ENCODE measurements around the gene TNFRSF18.
A peak's percentile ranks its signal among the peaks of the same experiment; 100 is the strongest.

TNFRSF18 gene

DNA sequence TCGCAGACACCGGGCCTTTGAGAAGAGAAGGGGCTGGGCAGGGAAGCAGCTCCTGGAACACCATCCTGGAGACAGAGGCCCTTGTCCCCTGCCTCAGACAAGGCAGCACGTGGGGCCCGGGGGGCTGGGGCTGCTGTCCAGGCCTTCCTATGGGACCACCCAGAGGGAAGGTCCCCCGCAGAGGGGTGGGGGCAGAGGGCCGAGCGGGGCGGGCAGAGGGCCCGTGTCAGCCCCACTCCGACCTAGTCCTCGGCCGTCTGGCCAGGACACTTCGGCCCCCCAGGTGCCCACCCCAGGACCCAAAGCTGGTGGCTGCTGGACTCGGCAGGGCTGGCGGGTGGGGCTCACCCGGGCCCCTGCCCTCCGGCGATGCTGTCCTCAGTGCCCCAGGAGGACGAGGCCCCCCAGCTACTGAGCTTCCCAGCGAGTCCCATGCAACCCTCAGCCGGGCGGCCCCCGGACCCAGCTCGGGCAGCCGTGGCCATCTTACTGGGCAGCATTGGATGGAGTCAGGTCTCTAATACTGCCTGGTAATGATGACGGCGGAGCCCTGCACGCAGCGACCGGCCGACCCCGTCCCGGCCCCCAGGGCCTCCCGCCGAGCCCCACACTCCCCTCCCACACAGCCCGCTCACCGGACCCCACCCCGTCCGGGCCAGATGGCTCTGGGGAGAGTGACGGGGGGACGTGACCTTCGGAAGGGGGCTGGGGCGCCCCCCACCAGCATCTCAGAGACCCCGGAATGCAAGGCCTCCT lies 39.6 kb downstream of the TNFRSF18 start:
- DNase-seq (ENCODE audit: low read depth) = no peak

DNA sequence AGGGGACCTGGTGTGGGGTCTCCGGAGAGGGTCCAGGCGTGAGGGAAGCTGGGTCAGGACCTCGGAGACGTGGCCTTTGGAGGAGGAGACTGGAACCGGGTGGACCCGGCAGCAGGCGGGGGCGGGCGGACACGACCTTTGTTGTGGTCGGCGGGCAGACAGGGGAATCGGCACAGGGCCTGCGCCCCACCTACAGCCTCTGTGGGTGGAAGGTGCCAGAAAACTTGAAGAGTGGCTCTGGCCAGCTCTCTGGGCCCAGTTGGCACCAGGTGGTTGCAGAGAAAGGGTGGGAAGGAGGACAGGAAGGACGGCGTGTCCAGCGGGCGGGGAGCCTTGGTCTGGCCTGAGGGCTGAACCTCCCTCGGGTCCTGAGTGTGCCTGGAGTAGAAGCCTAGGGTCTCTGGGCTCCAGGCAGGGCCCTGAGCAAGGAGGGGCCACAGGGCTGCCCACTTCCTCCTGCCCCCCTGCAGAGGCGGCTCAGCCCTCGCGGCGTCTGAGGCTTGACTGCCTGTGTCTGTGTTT lies 40.4 kb downstream of the TNFRSF18 start:
- no peak for DNase-seq (ENCODE audit: low read depth)

DNA sequence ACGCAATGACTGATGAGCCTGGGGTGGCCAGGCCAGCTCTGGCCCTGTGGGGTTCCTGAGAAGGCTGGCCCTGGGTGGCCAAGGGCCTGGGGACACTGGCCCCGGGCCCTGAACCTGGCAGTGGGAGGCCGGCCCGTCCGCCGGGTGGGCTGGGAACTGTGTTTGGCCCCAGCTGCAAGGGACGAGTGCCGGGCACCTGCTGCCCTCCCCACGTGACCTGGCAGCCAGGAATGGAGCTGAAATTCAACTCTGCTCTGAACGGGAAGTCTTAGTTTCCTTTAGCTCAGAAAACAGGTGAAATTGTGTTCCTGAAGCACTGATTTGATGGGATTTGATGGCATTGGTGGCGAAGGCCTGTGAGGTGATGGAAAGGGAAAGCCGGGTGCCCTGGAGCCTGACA lies 40.9 kb downstream of the TNFRSF18 start:
- no peak for DNase-seq (ENCODE audit: low read depth)

DNA sequence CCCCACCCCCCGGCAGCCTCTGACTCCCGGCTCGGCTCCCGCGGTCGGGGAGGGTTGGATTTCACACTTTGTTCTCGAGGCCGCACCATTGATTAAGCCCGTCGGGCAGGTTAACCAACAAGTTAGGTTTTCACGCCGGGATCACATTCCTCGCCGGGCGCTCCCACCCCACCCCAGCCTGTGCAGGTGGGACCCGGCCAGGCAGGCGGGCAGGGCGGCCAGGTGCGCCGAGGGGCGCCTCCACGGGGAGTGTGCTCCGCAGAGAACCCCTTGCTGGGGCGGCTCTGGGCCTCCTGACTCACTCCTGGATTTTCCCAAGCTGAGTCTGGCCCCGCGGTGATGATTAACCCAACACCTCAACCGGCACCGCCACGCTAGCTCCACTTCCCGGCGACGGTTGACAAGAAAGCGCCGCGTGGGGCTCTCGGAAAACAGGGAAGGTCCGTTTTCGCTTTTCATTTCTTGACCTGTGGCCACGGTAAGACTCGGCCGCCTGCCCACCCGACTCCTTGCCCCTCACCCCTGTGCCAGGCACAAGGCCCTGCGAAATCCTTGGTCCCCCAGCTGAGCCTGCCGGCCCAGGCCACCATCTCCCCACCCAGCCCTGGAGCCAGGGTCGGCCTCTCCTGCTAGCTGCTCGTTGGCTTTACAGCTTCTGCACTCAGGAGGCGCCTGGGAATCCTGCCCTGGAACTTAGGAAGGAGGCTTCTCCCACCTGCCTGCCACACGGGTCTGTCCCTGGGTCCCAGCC lies 41.5 kb downstream of the TNFRSF18 start:
- DNase-seq (ENCODE audit: low read depth) = no peak

DNA sequence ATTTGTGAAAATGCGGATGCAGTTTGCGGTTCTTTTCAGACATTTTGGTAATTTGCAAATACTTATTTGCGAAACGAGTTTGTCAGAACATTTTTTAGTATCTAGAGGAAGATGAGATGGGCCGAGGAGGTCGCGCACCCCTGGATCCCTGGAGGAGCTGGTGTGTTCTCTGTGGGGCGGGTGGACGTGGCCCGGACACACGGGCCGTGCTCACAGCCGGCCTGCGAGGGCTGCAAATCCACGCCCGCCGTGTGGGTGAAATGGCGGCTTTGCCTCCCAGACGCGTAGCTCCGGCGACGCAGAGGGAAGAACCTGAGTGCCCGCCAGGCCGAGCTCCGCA lies 42.1 kb downstream of the TNFRSF18 start:
- DNase-seq (ENCODE audit: low read depth) = no peak

DNA sequence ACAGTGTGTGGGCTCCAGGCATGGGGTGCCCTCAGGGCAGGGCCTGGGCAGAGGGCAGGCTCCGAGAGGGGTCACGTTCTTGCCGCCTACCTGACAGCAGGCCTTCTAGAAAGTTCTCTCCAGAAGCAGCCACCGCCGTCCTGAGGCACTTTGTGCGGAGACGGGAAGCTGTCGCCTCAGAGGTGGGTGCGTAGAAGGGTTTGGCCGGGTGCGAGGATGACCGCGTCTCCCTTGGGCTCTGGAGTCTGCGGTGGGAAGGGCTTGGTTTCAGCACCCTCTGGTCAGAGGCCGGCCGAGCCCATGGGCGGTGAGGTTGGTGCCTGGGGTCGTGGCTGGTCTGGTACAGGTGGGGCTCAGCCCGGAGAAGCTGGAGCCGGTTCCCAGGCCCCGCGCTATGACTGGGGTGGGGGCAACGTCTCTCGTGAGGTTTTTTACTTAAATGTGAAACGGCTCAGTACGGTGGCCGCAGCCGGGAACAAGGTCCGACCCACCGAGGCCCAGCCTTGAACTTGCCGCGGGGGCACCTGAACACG lies 42.8 kb downstream of the TNFRSF18 start:
- DNase-seq (ENCODE audit: low read depth) = no peak

DNA sequence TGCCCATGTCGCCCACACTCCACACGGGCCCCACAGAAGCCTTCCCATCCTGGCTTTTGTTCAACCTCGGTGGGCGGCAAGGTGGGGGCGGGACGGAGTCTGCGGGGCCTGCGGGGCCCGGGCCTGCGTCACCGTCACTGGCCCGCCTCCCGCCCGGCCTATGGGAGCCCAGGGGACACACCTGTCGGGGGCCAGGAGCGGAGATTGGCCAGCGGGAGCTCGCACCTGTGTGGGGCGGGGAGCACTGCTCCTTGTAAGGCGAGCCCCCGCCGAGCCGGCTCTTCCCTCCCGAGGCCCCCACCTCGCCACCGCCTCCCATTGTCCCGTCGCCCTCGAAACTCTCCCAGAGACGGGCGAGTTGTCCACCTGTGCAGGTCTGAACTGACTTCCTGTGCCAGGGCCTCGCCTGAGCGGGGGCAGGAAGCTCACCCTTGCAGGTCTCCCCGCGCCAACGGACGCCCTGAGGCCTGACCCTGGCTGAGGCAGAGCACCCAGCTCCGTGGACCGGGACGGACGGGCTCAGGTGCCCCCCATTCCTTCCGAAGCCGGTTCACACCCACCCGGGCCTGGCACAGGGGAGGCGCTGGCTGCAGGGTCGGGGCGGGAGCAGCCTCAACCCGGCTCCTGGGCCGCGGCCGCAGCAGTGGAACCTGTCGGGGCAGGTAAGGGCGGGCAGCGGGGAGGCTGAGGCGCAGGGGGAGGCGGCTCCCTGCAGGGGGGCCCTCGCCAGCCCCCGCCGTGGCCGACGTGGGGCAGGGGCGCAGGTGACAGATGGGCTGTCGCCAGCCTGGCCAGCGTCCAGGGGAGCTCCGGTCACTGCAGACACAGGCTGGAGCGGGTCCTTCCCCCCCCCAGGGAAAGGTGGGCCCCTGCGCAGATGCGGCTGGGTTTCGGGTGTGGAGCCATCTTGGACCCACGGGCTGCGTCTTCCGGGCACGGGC lies 43.5 kb downstream of the TNFRSF18 start:
- DNase-seq (ENCODE audit: low read depth) = no peak

DNA sequence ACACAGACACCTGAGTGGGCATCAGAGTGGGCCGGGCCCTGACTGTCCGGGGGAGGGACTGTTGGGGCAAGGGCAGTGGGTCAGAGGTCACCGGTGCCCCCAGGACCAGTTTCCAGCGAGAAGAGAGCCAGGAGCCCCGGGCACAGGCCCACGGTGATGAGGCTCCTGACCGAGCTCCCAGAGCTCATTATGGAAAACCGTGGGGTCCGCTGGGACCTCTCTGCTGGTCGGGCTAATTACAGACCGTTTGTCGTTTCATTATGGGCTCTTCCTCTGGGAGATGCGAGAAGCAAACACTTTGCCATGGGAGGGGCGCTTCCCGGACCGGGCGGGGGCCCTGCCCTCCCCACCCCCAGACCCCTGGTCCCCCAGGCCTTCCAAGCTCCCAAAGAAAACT lies 44.7 kb downstream of the TNFRSF18 start:
- no peak for DNase-seq (ENCODE audit: low read depth)

DNA sequence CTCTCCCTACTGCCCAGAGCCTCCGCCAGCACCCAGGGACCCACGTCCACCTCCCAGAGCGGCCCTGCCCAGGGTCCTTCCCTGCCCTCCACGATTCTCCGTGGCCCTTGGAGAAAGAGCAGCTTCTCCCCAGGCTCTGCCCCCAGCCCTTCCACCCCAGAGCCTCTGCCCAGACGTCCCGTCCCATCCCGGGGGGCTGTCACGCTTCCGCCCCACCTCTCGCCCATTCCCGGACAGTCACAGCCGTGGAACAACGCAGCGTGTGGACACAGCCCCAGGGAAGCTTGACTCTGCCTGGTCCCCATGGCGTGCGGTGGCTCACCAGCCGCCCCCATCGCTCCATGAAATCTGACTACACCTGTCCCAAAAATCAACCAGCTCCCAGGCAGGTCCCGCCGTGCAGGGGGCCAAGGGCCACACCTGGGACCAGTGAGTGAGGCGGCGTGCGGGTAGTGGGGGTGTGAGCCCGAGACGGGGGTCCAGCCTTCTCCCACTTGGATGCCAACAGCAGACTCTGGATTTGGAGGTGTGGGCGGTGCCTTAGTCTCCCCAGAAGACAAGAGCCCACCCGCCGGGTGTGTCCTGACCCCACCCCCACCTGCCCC lies 45.2 kb downstream of the TNFRSF18 start:
- no peak for DNase-seq (ENCODE audit: low read depth)

DNA sequence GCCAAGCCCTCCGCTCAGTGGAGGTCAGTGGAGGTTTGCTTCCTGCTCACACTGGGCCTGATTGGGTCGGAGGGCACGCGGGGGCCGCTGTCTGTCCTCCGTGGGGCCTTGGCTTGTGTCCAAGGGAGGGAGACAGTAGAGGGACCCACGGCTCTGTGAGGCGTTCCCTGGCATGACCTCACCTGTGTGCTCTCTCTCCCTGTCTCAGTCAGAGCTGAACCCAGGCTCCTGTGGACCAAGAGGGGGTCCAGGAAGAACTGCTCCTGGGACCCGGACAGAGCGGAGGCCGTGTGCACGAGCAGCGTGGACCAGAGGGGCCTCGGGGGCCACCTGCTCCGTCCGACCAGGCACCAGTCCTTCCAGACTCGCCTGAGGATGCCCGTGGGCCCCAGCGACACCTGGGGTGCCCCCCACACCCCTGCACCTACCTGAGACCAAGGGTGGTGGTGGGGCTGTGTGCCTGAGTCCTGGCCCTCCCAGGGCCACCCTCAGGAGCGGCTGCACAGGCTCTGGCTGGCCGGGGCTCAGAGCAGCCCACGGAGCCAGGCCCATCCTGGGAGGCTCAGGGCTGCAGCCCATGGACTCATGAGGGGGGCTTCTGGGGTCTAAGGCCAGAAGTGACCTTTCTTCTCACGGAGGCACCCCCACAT lies 46.0 kb downstream of the TNFRSF18 start:
- DNase-seq (ENCODE audit: low read depth) = no peak

DNA sequence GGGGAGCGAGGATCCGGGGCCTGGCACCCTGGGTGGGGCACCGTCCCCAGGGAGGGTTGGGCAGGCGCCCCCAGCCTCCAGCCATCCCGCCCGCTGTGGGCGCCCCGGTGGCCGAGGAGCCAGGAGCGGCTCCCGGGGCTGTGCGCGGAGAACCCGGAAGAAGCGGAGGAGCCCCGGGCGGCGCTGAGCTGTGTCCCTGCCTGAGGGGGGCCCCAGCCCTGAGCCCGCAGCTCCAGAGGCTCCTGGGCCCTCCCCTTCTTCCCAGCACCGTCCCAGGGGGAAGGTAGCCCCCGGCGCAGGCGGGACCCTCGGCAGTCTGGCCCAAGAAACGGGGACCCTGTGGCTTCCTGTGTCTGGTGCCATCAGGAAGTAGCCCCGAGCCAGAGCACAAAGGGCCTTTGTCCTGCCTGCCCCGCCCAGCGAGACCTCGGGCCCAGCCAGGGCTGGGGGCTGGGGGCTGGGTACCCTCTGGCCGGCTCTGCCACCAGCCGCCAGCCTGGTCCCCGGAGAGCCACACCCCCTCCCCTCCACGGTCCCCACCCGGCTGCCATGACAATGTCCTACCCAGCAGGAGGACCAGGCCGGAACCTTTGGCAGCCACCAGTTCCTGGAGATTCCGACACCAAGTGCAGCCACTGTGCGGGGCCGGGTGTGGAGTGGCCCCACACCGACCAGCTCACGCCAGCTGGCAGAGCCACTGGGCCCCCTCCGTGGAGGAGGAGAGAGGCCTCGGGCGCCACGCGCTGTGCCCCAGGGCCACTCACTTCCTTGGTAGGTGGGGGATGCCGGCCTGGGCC lies 48.3 kb downstream of the TNFRSF18 start:
- no peak for DNase-seq (ENCODE audit: low read depth)

DNA sequence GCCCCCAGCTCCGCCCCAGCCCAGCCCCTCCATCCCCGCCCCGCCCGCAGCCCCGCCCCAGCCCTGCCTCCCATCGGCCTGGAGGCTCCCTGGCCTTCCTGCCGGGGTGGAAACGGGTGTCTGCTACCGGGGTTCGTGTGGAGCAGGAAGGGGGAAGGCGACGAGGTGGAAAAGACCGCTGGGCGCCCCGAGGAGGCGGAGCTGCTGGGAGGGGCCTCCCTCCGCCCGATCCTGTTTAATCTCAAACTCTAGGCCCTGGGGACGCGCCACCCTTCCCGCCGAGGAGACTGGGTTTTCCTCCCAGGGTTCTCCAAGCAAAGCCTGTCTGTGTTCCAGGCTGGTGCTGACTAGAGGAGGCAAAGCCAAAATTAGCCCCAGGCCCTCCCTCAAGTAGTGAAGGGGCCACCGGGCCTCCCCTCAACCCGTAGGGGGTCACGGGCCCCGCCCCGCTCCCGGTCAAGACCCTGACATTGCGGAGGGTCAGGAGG lies 48.9 kb downstream of the TNFRSF18 start:
- DNase-seq (ENCODE audit: low read depth) = peak; percentile 1

DNA sequence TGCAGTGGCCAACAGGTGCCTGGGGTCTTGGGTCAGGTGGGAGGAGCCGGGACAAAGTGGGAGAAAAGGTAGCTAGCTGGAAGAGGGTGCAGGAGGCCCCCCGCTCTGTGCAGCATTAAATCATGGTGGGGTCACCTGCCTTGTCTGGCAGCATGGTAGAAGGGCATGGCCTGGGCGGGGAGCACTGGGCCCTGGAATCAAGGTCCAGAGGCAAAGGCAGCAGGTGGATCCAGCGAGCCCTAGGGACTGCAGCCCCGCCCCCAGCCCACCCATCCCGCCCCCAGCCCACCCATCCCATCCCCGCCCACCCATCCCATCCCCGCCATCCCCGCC lies 49.4 kb downstream of the TNFRSF18 start:
- no peak for DNase-seq (ENCODE audit: low read depth)

DNA sequence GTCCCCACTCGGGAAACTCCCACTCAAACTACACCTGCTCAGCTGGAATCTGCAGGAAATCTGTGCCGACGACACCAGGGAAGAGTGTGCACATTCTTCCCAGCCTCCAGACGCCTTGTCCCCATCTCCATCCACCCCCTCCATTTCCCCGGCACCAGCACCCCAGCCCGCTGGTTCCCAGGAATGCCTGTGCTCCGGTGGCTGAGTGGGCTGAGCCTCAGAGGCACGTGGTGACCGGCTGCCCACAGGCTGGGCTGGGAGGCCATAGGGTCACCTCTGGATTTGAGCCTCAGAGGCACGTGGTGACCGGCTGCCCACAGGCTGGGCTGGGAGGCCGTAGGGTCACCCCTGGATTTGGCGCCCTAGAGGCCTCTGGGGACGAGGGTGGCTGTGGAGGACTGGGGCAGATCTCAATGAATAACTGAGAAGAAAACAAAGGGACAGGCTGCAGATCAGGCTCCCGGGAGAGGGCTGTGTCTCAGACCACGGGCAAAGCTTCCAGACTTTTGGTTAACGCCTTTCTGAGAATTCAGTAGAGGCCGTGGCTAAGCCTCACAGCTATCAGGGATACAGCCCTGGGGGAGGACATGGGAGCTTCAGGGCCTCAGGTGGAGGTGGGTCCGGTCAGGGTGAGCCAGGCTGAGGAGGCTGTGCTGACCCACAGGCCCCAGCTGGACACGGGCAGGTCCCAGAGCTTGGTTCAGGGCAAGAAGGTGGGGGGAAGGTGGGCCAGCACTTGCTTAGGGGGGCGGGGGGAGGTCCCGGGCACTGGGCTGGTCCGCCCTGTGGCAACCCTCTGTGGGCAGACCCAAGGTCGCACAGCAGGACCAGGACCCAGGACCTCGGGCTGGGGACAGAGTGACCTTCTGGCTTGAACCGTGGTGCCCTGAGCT lies 50.0 kb downstream of the TNFRSF18 start:
- DNase-seq (ENCODE audit: low read depth) = no peak

DNA sequence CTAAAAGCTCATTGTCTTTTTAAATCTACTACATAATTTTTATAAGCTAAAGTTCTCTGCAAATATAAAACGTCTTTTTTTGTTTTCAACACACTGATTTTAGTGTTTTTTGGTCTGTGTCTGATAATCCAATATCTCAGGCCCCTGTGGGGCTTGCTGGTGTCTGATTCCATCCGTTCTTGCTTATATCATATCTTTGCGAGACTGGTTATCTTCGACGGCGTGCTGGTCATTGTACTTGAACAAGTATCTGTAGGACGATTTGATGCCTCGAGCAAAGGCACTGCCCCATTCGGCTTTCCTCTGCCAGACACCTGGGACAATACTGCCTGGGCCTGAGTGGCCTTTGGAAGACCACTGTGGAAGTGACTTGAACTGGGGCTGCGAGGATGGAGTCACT lies 51.1 kb downstream of the TNFRSF18 start:
- DNase-seq (ENCODE audit: low read depth) = no peak

DNA sequence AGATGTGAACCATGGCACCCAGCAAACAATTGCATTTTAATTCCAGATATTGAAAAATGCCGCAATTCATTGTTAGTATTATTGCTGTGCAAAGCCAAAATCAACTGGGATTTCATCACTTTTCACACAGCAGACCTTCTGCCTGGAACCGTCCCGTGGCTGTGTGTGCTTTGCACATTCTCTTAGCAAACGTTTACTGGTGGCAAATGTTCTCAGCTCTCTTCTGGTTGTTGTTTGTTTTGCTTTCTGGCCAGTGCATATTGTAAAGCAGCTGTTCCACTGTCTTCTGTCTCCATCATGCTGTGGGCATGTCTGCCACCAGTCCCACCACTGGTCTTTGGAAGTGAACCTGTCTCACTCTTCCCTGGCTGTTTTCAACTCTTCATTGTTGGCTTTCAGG lies 52.5 kb downstream of the TNFRSF18 start:
- DNase-seq (ENCODE audit: low read depth) = no peak
